A673 (cell line): Measurements from ENCODE around the gene RASSF7.

Experiments
- EZH2 ChIP-seq: fragments of 200-600 bp; sonication (generic); IDR thresholded peaks from 2 replicates; pipeline ENCODE4 v1.6.1; 2017; ENCODE audit warnings: borderline replicate concordance, low read depth, mild to moderate bottlenecking, mixed read lengths, antibody characterized with exemption, low read length; ENCODE audit not compliant: poor library complexity, severe bottlenecking
- TF ChIP-seq, protein P1 (sequence below): fragments of 300-800, 200-600 bp; sonication (generic); conservative IDR thresholded peaks from 2 replicates; pipeline ENCODE4 v1.5.1; 2017; ENCODE audit warnings: low read depth, mild to moderate bottlenecking, antibody characterized with exemption, low read length, moderate library complexity, mixed read lengths

DNA sequence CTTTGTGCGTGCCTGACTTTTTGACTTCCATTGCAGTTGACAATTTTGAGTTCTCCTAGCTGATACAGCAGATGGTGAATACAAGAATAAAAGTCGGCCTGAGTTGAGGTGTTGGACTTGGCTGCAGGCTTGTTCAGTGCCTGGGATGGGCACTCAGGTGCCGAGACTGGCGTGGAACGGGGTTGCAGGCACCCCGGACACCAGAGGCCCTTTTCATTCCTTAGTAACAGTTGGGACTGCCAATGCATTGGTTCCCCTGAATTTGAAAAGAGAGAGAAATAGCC lies 16.8 kb downstream of the RASSF7 start:
- TF ChIP-seq, protein P1, sequence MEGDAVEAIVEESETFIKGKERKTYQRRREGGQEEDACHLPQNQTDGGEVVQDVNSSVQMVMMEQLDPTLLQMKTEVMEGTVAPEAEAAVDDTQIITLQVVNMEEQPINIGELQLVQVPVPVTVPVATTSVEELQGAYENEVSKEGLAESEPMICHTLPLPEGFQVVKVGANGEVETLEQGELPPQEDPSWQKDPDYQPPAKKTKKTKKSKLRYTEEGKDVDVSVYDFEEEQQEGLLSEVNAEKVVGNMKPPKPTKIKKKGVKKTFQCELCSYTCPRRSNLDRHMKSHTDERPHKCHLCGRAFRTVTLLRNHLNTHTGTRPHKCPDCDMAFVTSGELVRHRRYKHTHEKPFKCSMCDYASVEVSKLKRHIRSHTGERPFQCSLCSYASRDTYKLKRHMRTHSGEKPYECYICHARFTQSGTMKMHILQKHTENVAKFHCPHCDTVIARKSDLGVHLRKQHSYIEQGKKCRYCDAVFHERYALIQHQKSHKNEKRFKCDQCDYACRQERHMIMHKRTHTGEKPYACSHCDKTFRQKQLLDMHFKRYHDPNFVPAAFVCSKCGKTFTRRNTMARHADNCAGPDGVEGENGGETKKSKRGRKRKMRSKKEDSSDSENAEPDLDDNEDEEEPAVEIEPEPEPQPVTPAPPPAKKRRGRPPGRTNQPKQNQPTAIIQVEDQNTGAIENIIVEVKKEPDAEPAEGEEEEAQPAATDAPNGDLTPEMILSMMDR, result no peak
- no peak for TF ChIP-seq EZH2
